HG03342 (cell line): ENCODE data around the gene ZBED1.
"Not testable (repeated sequence)": the region's sequence is repeated elsewhere in the genome, so short reads cannot be mapped to it uniquely, and the experiment has no call there.

Experiments
- ATAC-seq: cut with Tn5 transposase; IDR thresholded peaks from one replicate; pipeline ENCODE4 v1.9.1; 2021; ENCODE audit warnings: mild to moderate bottlenecking, moderate library complexity; ENCODE audit not compliant: unreplicated experiment

Gene ZBED1

GRCh38 chrX:2477313-2477712 lies 23.5 kb downstream of the ZBED1 start:
- ATAC-seq, result not testable (repeated sequence)

- no peak for ATAC-seq
Observed at GRCh38 chrX:2474963-2475726, 25.6 kb downstream of the ZBED1 start.

GRCh38 chrX:2474280-2474962 lies 26.4 kb downstream of the ZBED1 start:
- no peak for ATAC-seq

GRCh38 chrX:2473064-2473463 lies 27.7 kb downstream of the ZBED1 start:
- not testable (repeated sequence) for ATAC-seq

- no peak for ATAC-seq
Observed at GRCh38 chrX:2471641-2472040, 29.1 kb downstream of the ZBED1 start.

GRCh38 chrX:2471126-2471525 lies 29.6 kb downstream of the ZBED1 start:
- not testable (repeated sequence) for ATAC-seq

- ATAC-seq, result not testable (repeated sequence)
Observed at GRCh38 chrX:2469852-2470251, 30.9 kb downstream of the ZBED1 start.

GRCh38 chrX:2469196-2469685 lies 31.5 kb downstream of the ZBED1 start:
- ATAC-seq, result no peak

GRCh38 chrX:2468261-2469195 lies 32.2 kb downstream of the ZBED1 start:
- ATAC-seq, result no peak

- no peak for ATAC-seq
Observed at GRCh38 chrX:2466876-2467656, 33.7 kb downstream of the ZBED1 start.

GRCh38 chrX:2464677-2465166 lies 36.1 kb downstream of the ZBED1 start:
- ATAC-seq, result no peak

GRCh38 chrX:2463973-2464676 lies 36.7 kb downstream of the ZBED1 start:
- no peak for ATAC-seq

- ATAC-seq, result not testable (repeated sequence)
Observed at GRCh38 chrX:2463481-2463880, 37.3 kb downstream of the ZBED1 start.

GRCh38 chrX:2462780-2463179 lies 38.0 kb downstream of the ZBED1 start:
- no peak for ATAC-seq

GRCh38 chrX:2462074-2462473 lies 38.7 kb downstream of the ZBED1 start:
- ATAC-seq, result no peak

- no peak for ATAC-seq
Observed at GRCh38 chrX:2461711-2462016, 39.1 kb downstream of the ZBED1 start.

GRCh38 chrX:2460821-2461710 lies 39.7 kb downstream of the ZBED1 start:
- not testable (repeated sequence) for ATAC-seq

- not testable (repeated sequence) for ATAC-seq
Observed at GRCh38 chrX:2460048-2460447, 40.7 kb downstream of the ZBED1 start.

- ATAC-seq, result no peak
Observed at GRCh38 chrX:2458309-2458708, 42.5 kb downstream of the ZBED1 start.
